HEK293 (cell line): Measurements from ENCODE around the gene SNAPC2.
A peak's percentile ranks its signal among the peaks of the same experiment; 100 is the strongest.

Source experiments
- CTCF ChIA-PET: fragments of 350-600 bp; formaldehyde crosslinking; extraction: SDS; loops from one replicate; lab custom pipeline; 2021; ENCODE audit warnings: antibody characterized with exemption; lab: Yijun Ruan, JAX
- POLR2A ChIA-PET: fragments of 300-600 bp; formaldehyde crosslinking; extraction: SDS; loops from one replicate; lab custom pipeline; 2020; ENCODE audit warnings: antibody characterized with exemption, inconsistent platforms; lab: Yijun Ruan, JAX
- H3K27ac ChIP-seq: fragments of 200-500 bp; sonication (Bioruptor generic); 2 replicates; pipeline ENCODE4 v1.5.1; 2014; ENCODE audit warnings: low read depth, low read length, control low read depth, inconsistent platforms; ENCODE audit errors: extremely low read depth
- H3K36me3 ChIP-seq, 2 experiments: fragments of 200-500 bp in 1 of 2; sonication (Bioruptor generic) in 1 of 2; 1 replicate in 1 of 2; 2 replicates in 1 of 2; pipeline ENCODE4 v1.5.1; 2014 to 2017; ENCODE audit warnings: inconsistent platforms in 2 of 2, low read length in 2 of 2; ENCODE audit not compliant: control insufficient read depth in 2 of 2, insufficient read depth in 1 of 2
- H3K4me1 ChIP-seq: fragments of 200-500 bp; sonication (Bioruptor generic); 2 replicates; pipeline ENCODE4 v1.5.1; 2014; ENCODE audit warnings: mild to moderate bottlenecking, low read length, inconsistent platforms; ENCODE audit not compliant: control insufficient read depth, insufficient read depth
- H3K4me3 ChIP-seq: 2 replicates; pipeline ENCODE4 v1.5.1; 2011; ENCODE audit warnings: low read depth, mild to moderate bottlenecking, control low read depth, low read length, moderate library complexity
- H3K9me3 ChIP-seq: fragments of 200-500 bp; sonication (Bioruptor generic); 2 replicates; pipeline ENCODE4 v1.5.1; 2014; ENCODE audit warnings: low read depth, low read length, inconsistent platforms; ENCODE audit not compliant: control insufficient read depth, insufficient read depth
- FEZF1 ChIP-seq: fragments of 450-650 bp; formaldehyde crosslinking; IDR thresholded peaks from 2 replicates; pipeline ENCODE4 v1.5.1; 2016; ENCODE audit warnings: missing biosample characterization, missing genetic modification characterization
- KLF1 ChIP-seq: fragments of 450-650 bp; formaldehyde crosslinking; IDR thresholded peaks from 2 replicates; pipeline ENCODE4 v1.5.1; 2016; ENCODE audit warnings: missing biosample characterization, missing genetic modification characterization
- TCF7L2 ChIP-seq: IDR thresholded peaks from 2 replicates; pipeline ENCODE4 v1.6.1; 2011; ENCODE audit warnings: low read depth, mild to moderate bottlenecking, inconsistent platforms, low read length, moderate library complexity, borderline replicate concordance
- WT1 ChIP-seq: fragments of 450-650 bp; formaldehyde crosslinking; IDR thresholded peaks from 2 replicates; pipeline ENCODE4 v1.5.1; 2016; ENCODE audit warnings: missing biosample characterization, missing genetic modification characterization
- ZBTB21 ChIP-seq: fragments of 450-650 bp; formaldehyde crosslinking; IDR thresholded peaks from 2 replicates; pipeline ENCODE4 v1.5.1; 2017; ENCODE audit warnings: missing biosample characterization, missing genetic modification characterization
- ZEB2 ChIP-seq: fragments of 450-650 bp; formaldehyde crosslinking; IDR thresholded peaks from 2 replicates; pipeline ENCODE4 v1.5.1; 2016; ENCODE audit warnings: missing biosample characterization, missing genetic modification characterization
- ZNF121 ChIP-seq: fragments of 450-650 bp; formaldehyde crosslinking; IDR thresholded peaks from 2 replicates; pipeline ENCODE4 v1.5.1; 2016; ENCODE audit warnings: missing biosample characterization, missing genetic modification characterization
- ZNF19 ChIP-seq: fragments of 450-650 bp; formaldehyde crosslinking; IDR thresholded peaks from 2 replicates; pipeline ENCODE4; 2016; ENCODE audit warnings: missing biosample characterization, missing genetic modification characterization, low read depth
- ZNF2 ChIP-seq: fragments of 450-650 bp; formaldehyde crosslinking; IDR thresholded peaks from 2 replicates; pipeline ENCODE4 v1.5.1; 2016; ENCODE audit warnings: missing biosample characterization, missing genetic modification characterization
- ZNF211 ChIP-seq: fragments of 450-650 bp; formaldehyde crosslinking; IDR thresholded peaks from 2 replicates; pipeline ENCODE4 v1.5.1; 2016; ENCODE audit warnings: low read depth, missing biosample characterization, missing genetic modification characterization
- ZNF239 ChIP-seq: fragments of 450-650 bp; formaldehyde crosslinking; IDR thresholded peaks from 2 replicates; pipeline ENCODE4 v1.5.1; 2016; ENCODE audit warnings: missing biosample characterization, missing genetic modification characterization
- ZNF24 ChIP-seq: fragments of 450-650 bp; formaldehyde crosslinking; IDR thresholded peaks from 2 replicates; pipeline ENCODE4 v1.5.1; 2016; ENCODE audit warnings: missing biosample characterization, missing genetic modification characterization
- ZNF521 ChIP-seq: fragments of 450-650 bp; formaldehyde crosslinking; IDR thresholded peaks from 2 replicates; pipeline ENCODE4 v1.5.1; 2017; ENCODE audit warnings: missing biosample characterization, mild to moderate bottlenecking, missing genetic modification characterization
- ZNF629 ChIP-seq: fragments of 450-650 bp; formaldehyde crosslinking; IDR thresholded peaks from 2 replicates; pipeline ENCODE4 v1.5.1; 2017; ENCODE audit warnings: missing biosample characterization, missing genetic modification characterization
- TF ChIP-seq, protein P1 (sequence below): fragments of 450-650 bp; formaldehyde crosslinking; IDR thresholded peaks from 2 replicates; pipeline ENCODE4 v1.5.1; 2017; ENCODE audit warnings: missing biosample characterization, missing genetic modification characterization
- TF ChIP-seq, protein P2 (sequence below): fragments of 450-650 bp; formaldehyde crosslinking; IDR thresholded peaks from 2 replicates; pipeline ENCODE4 v1.5.1; 2016; ENCODE audit warnings: missing biosample characterization, missing genetic modification characterization
- TF ChIP-seq, protein P3 (sequence below): fragments of 450-650 bp; formaldehyde crosslinking; IDR thresholded peaks from 2 replicates; pipeline ENCODE4 v1.5.1; 2017; ENCODE audit warnings: missing biosample characterization, missing genetic modification characterization
- TF ChIP-seq, protein P4 (sequence below): fragments of 450-650 bp; formaldehyde crosslinking; IDR thresholded peaks from 2 replicates; pipeline ENCODE4 v1.5.1; 2016; ENCODE audit warnings: missing biosample characterization, missing genetic modification characterization
- TF ChIP-seq, protein P5 (sequence below): fragments of 450-650 bp; formaldehyde crosslinking; IDR thresholded peaks from 2 replicates; pipeline ENCODE4; 2016; ENCODE audit warnings: missing biosample characterization, missing genetic modification characterization

Gene SNAPC2

DNA sequence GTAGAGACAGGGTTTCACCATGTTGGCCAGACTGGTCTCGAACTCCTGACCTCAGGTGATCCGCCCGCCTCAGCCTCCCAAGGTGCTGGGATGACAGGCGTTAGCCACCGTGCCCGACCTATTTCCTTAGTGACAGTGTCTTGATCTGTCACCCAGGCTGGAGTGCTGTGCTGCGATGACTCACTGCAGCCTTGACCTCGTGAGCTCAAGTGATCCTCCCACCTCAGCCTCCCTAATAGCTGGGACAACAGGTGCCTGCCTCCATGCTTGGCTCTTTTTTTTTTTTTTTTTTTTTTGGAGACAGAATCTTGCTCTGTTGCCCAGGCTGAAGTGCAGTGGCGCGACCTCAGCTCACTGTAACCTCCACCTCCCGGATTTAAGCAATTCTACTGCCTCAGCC, 9.9 kb downstream of the SNAPC2 start (continued):
- TF ChIP-seq KLF1 (tag by site-specific recombination): 0 out of 2 replicates have a peak, but pooled peaks have one; percentile 16
- TF ChIP-seq, protein P1, sequence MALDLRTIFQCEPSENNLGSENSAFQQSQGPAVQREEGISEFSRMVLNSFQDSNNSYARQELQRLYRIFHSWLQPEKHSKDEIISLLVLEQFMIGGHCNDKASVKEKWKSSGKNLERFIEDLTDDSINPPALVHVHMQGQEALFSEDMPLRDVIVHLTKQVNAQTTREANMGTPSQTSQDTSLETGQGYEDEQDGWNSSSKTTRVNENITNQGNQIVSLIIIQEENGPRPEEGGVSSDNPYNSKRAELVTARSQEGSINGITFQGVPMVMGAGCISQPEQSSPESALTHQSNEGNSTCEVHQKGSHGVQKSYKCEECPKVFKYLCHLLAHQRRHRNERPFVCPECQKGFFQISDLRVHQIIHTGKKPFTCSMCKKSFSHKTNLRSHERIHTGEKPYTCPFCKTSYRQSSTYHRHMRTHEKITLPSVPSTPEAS: 0 out of 2 replicates have a peak, but pooled peaks have one; percentile 22
- peak; percentile 91 for TF ChIP-seq WT1
- peak; percentile 54 for TF ChIP-seq ZEB2 (tag by site-specific recombination)
- TF ChIP-seq, protein P2, sequence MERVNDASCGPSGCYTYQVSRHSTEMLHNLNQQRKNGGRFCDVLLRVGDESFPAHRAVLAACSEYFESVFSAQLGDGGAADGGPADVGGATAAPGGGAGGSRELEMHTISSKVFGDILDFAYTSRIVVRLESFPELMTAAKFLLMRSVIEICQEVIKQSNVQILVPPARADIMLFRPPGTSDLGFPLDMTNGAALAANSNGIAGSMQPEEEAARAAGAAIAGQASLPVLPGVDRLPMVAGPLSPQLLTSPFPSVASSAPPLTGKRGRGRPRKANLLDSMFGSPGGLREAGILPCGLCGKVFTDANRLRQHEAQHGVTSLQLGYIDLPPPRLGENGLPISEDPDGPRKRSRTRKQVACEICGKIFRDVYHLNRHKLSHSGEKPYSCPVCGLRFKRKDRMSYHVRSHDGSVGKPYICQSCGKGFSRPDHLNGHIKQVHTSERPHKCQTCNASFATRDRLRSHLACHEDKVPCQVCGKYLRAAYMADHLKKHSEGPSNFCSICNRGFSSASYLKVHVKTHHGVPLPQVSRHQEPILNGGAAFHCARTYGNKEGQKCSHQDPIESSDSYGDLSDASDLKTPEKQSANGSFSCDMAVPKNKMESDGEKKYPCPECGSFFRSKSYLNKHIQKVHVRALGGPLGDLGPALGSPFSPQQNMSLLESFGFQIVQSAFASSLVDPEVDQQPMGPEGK: peak; percentile 48
- TF ChIP-seq, protein P3, sequence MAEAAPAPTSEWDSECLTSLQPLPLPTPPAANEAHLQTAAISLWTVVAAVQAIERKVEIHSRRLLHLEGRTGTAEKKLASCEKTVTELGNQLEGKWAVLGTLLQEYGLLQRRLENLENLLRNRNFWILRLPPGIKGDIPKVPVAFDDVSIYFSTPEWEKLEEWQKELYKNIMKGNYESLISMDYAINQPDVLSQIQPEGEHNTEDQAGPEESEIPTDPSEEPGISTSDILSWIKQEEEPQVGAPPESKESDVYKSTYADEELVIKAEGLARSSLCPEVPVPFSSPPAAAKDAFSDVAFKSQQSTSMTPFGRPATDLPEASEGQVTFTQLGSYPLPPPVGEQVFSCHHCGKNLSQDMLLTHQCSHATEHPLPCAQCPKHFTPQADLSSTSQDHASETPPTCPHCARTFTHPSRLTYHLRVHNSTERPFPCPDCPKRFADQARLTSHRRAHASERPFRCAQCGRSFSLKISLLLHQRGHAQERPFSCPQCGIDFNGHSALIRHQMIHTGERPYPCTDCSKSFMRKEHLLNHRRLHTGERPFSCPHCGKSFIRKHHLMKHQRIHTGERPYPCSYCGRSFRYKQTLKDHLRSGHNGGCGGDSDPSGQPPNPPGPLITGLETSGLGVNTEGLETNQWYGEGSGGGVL (tag by site-specific recombination): 0 out of 2 replicates have a peak, but pooled peaks have one; percentile 13
- TF ChIP-seq ZBTB21 (tag by site-specific recombination): 0 out of 2 replicates have a peak, but pooled peaks have one; percentile 13
- TF ChIP-seq ZNF2 (tag by site-specific recombination): peak; percentile 37; the same call in 1 of the 2 replicates
- TF ChIP-seq ZNF629 (tag by site-specific recombination): peak; percentile 44

DNA sequence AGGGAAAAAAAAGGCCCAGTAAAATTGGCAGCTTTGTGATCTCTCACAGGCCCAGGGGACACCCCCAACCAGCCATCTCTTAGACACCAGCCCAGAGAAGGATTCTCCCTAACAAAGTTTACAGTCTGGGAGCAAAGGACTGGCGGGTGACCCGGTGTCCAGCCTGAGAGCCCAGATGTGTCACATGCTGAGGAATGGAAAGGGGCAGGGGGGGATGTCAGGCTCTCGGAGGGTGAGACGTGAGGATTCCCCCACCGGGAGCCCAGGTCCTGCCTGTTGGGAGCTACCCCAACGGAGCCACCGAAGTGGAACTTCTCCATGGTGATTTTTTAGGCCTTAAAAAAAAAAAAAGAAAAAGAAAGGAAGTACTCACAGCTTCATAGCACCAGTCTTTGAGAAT, 10.6 kb downstream of the SNAPC2 start:
- TF ChIP-seq TCF7L2: no peak
- TF ChIP-seq ZNF24 (tag by site-specific recombination): no peak
- TF ChIP-seq, protein P4, sequence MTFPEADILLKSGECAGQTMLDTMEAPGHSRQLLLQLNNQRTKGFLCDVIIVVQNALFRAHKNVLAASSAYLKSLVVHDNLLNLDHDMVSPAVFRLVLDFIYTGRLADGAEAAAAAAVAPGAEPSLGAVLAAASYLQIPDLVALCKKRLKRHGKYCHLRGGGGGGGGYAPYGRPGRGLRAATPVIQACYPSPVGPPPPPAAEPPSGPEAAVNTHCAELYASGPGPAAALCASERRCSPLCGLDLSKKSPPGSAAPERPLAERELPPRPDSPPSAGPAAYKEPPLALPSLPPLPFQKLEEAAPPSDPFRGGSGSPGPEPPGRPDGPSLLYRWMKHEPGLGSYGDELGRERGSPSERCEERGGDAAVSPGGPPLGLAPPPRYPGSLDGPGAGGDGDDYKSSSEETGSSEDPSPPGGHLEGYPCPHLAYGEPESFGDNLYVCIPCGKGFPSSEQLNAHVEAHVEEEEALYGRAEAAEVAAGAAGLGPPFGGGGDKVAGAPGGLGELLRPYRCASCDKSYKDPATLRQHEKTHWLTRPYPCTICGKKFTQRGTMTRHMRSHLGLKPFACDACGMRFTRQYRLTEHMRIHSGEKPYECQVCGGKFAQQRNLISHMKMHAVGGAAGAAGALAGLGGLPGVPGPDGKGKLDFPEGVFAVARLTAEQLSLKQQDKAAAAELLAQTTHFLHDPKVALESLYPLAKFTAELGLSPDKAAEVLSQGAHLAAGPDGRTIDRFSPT (tag by site-specific recombination): no peak
- TF ChIP-seq, protein P5, sequence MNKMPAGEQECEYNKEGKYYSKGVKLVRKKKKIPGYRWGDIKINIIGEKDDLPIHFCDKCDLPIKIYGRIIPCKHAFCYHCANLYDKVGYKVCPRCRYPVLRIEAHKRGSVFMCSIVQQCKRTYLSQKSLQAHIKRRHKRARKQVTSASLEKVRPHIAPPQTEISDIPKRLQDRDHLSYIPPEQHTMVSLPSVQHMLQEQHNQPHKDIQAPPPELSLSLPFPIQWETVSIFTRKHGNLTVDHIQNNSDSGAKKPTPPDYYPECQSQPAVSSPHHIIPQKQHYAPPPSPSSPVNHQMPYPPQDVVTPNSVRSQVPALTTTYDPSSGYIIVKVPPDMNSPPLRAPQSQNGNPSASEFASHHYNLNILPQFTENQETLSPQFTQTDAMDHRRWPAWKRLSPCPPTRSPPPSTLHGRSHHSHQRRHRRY: no peak
- no peak for TF ChIP-seq ZNF521
- no peak for TF ChIP-seq ZNF19 (tag by site-specific recombination)
- TF ChIP-seq ZNF121 (tag by site-specific recombination): no peak
- TF ChIP-seq ZNF211: no peak
- no peak for TF ChIP-seq FEZF1 (tag by site-specific recombination)
- TF ChIP-seq ZNF239 (tag by site-specific recombination): no peak
- Histone ChIP-seq H3K4me3 (no peak overlapping the region), H3K4me1 (peaks cover 17% of the 10 kb centered on the region), H3K9me3 (no peaks in the 10 kb centered on the region), H3K36me3 (peaks cover 6 to 66% of the 10 kb centered on the region in 2 experiments; a peak in 2 of 3 replicates), H3K27ac (no peak overlapping the region)
- POLR2A ChIA-PET: interaction anchor here (0.6 to 5.8 kb wide), 6 partner anchors 9 to 62 kb away, joined by 3 to 60 read pairs (median 6); partner anchors contain the start of genes SNAPC2 and TIMM44
- CTCF ChIA-PET: interaction anchor here (0.9 to 3.5 kb wide), 3 partner anchors 9 to 13 kb away, joined by 3 to 25 read pairs (median 3); partner anchors contain the start of gene TIMM44
